Testis (tissue), 3 donors: ENCODE results near the gene TPCN2. TPM values are rescaled to one million over a fixed set of nuclear protein-coding genes. Genes with fewer than 3 reads are reported as not detected.

Experiments
- DNase-seq: peaks from one replicate; pipeline ENCODE4 v3.0.0-alpha.2; 2019
- H3K27ac ChIP-seq, 2 donors: fragments of 200-600 bp; sonication (generic); one replicate each; pipeline ENCODE4 v1.5.1; 2019
- H3K27me3 ChIP-seq: fragments of 200-600 bp; sonication (generic); one replicate; pipeline ENCODE4 v1.5.1; 2019
- H3K36me3 ChIP-seq: fragments of 200-600 bp; sonication (generic); one replicate; pipeline ENCODE4 v1.5.1; 2017; ENCODE audit warnings: low read depth; ENCODE audit errors: missing control alignments
- H3K4me1 ChIP-seq: fragments of 200-600 bp; sonication (generic); one replicate; pipeline ENCODE4 v1.5.1; 2019
- H3K4me3 ChIP-seq, 2 donors: fragments of 200-600 bp; sonication (generic); one replicate each; pipeline ENCODE4 v1.5.1; 2017 to 2019
- H3K9me3 ChIP-seq: fragments of 200-600 bp; sonication (generic); one replicate; pipeline ENCODE4 v1.5.1; 2017
- CTCF ChIP-seq, 3 experiments: fragments of 450-650 bp in 2 of 3; fragments of 200-600 bp in 1 of 3; sonication (generic) in 1 of 3; IDR thresholded peaks; one replicate each; pipeline ENCODE4 v1.5.1; 2016 to 2019; ENCODE audit warnings: antibody characterized with exemption in 3 of 3, mild to moderate bottlenecking in 2 of 3, moderate library complexity in 1 of 3
- POLR2A ChIP-seq: fragments of 450-650 bp; IDR thresholded peaks from one replicate; pipeline ENCODE4 v1.6.1; 2017; ENCODE audit warnings: antibody characterized with exemption, mild to moderate bottlenecking, moderate library complexity
- WGBS, 2 donors: methylation state at CpG; one replicate each; pipeline ENCODE4 v1.1.5; 2018; 5-methylcytosine and 5-hydroxymethylcytosine counted together
- intact Hi-C: fragments of 100-400 bp; cut with DNase I; formaldehyde crosslinking; loops from one replicate; pipeline ENCODE4 v1.15.1; 2023; ENCODE audit warnings: low total_unique reads
- polyA plus RNA-seq: library from polyadenylated mRNA; stranded (reverse); fragments of 350-450 nt; fragmentation: Illumina TruSeq; extraction: RNeasy Lipid Tissue Mini Kit (QIAGEN cat#74804); gene quantifications from one replicate; pipeline ENCODE4 v1.2.3, GENCODE V29; 2014; ENCODE audit warnings: low read depth, low replicate concordance; ENCODE audit not compliant: insufficient read depth
- total RNA-seq, 2 donors: library from RNA; depleted of rRNA; stranded (reverse); fragments of >200 nt; gene quantifications; one replicate each; pipeline ENCODE4 v1.2.3, GENCODE V29; 2016

Gene TPCN2
- total and polyA plus RNA-seq, 3 donors from 2014 or later = 12.9 to 32.5 (median 28.4) TPM

DNA sequence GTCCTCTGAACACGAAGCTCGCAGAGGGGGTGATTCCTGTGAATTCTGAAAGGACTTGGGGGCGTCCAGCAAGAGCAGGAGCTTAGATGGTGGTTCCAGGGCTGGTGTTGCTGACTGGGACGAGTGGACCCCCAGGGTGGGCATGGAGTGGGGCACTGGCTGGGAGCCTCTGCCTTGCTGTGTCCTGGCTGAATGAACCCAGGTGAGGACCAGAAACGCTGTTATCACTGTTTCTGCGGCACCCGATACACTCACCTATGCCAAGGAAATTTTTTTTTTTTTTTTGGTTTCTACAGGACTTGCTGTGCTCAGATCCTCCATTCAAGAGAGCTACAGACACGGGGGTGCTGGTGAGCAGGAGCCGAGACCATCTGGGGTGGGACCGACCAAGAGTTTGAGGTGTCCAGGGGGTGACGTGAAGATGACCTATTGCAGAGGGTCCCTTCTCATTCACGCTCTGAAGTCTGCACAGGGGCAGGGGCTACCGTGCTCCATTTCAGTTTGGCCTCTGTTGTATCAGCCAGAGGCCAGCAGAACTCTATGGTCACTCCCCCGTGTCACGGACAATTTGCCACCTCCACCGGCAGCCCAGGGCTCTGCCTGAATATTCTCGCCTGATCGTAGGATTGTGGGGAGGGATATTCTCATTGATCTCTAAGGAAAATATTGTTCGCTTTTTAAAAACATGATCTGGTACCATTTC, 110.6 kb downstream of the TPCN2 start:
- Histone ChIP-seq H3K4me3 (no peak overlapping the region), H3K27me3 (no peaks in the 10 kb centered on the region), H3K36me3 (no peaks in the 10 kb centered on the region), H3K9me3 (no peaks in the 10 kb centered on the region), H3K4me1 (peaks cover 24% of the 10 kb centered on the region), H3K27ac (no peak overlapping the region)
- no peak for DNase-seq
- TF ChIP-seq CTCF (IDR thresholded peaks at IDR 0.05) = no peak
- TF ChIP-seq POLR2A = no peak
- 91 to 92% methylated on average over 19 of the region's 19 CpGs for WGBS, 2 donors
- intact Hi-C loops = no loop called here

DNA sequence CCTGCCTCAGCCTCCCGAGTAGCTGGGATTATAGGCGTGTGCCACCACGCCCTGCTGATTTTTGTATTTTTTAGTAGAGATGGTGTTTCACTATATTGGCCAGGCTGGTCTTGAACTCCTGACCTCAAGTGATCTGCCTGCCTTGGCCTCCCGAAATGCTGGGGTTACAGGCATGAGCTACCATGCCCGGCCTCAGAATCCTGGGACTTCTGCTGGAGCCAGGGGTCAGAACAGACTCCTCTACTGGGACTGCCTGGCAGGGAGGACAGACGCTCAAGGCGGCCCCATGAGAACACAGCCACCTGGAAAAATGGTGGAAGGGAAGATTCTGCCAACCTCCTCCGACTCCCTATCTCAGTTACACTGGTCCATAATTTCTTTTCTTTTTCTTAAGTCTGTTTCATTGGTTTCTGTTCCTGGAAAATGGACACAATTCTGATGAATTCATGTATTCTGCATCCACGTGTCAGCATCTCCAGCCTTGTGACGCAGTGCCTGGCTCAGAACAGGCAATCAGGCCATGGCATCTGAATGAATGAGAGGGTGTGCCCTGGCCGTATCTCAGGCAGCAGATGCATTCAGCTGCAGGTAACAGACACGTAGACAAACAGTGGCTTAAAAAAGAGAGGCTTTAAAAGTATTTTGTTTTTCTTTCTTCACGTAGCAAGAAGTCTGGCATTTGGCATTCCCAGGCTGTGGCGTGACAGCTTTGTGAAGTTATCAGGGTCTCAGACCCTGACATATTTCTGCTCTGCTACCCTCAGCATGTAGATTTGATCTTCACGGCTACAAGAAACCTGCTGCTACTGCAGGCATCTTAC, 111.8 kb downstream of the TPCN2 start:
- intact Hi-C loops = no loop called here
- TF ChIP-seq POLR2A = no peak
- TF ChIP-seq CTCF (IDR thresholded peaks at IDR 0.05) = no peak
- Histone ChIP-seq H3K36me3 (no peaks in the 10 kb centered on the region), H3K27ac (no peak overlapping the region), H3K4me1 (peaks cover 19% of the 10 kb centered on the region), H3K27me3 (no peaks in the 10 kb centered on the region), H3K4me3 (no peak overlapping the region), H3K9me3 (no peaks in the 10 kb centered on the region)
- DNase-seq = no peak
- 79 to 85% methylated on average over 15 of the region's 15 CpGs for WGBS, 2 donors

DNA sequence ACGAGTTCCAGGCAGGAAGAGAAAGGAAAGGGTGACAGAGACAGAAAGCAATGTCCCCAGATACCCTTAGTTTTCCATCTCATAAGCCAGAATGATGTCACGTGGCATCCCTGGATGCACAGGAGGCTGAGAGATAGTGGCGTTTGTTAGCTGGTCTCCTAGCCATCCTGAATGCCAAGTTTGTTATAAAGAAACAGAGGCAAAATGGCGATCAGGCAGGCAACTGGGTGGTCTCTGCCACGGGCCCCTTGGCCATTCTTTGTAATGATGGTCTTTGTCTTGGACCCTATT, 112.3 kb downstream of the TPCN2 start:
- Histone ChIP-seq H3K27ac (no peak overlapping the region), H3K4me3 (no peak overlapping the region), H3K27me3 (no peaks in the 10 kb centered on the region), H3K9me3 (no peaks in the 10 kb centered on the region), H3K4me1 (peaks cover 17% of the 10 kb centered on the region), H3K36me3 (no peaks in the 10 kb centered on the region)
- intact Hi-C loops = no loop called here
- TF ChIP-seq POLR2A (no peak), CTCF (IDR thresholded peaks at IDR 0.05) (no peak)
- 61 to 64% methylated on average over 5 of the region's 5 CpGs for WGBS, 2 donors
- no peak for DNase-seq

DNA sequence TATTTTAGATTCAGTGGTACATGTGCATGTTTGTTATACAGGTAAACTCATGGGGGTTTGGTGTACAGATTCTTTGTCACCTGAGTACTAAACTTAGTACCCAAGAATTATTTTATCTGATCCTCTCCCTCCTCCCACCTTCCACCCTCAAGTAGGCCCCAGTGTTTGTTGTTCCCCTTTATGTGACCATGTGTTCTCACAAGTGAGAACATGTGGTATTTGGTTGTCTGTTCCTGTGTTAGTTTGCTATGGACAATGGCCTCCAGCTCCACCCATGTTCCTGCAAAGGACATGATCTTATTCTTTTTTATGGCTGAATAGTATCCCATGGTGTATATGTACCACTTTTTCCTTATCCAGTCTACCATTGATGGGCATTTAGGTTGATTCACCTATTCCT, 113.8 kb downstream of the TPCN2 start:
- H3K9me3 ChIP-seq = no peaks in the 10 kb centered on the region
- intact Hi-C loops = no loop called here
- H3K36me3 ChIP-seq = no peaks in the 10 kb centered on the region
- no peaks in the 10 kb centered on the region for H3K27me3 ChIP-seq
- peaks cover 6% of the 10 kb centered on the region for H3K4me1 ChIP-seq
- H3K27ac ChIP-seq = no peak overlapping the region
- H3K4me3 ChIP-seq = no peak overlapping the region
- TF ChIP-seq CTCF (IDR thresholded peaks at IDR 0.05) = no peak
- no peak for TF ChIP-seq POLR2A
- no peak for DNase-seq
